Tibial nerve (tissue), 4 donors: ENCODE data around the gene VOPP1. TPM values are rescaled to one million over a fixed set of nuclear protein-coding genes. Genes with fewer than 3 reads are reported as not detected.

Experiments used
- DNase-seq, 2 donors: peaks; one replicate each; pipeline ENCODE4 v3.0.0-alpha.2; 2019; ENCODE audit warnings: low spot score in 2 of 2
- H3K27ac ChIP-seq, 4 donors: fragments of 200-600 bp; sonication (generic) in 3 of 4; one replicate each; pipeline ENCODE4 v1.5.1; 2017 to 2019; ENCODE audit warnings: mild to moderate bottlenecking in 1 of 4
- H3K27me3 ChIP-seq, 2 donors: fragments of 200-600 bp; sonication (generic) in 1 of 2; one replicate each; pipeline versions ENCODE4 v1.5.1 to v1.6.0; 2017 to 2019
- H3K36me3 ChIP-seq, 3 donors: fragments of 200-600 bp; sonication (generic); one replicate each; pipeline ENCODE4 v1.5.1; 2018 to 2019
- H3K4me1 ChIP-seq, 4 donors: fragments of 200-600 bp; sonication (generic) in 3 of 4; one replicate each; pipeline ENCODE4 v1.5.1; 2017 to 2019
- H3K4me3 ChIP-seq, 4 donors: fragments of 200-600 bp; sonication (generic) in 3 of 4; one replicate each; pipeline ENCODE4 v1.5.1; 2017 to 2019; ENCODE audit warnings: mild to moderate bottlenecking in 1 of 4, moderate library complexity in 1 of 4
- H3K9me3 ChIP-seq, 4 donors: fragments of 200-600 bp; sonication (generic) in 3 of 4; one replicate each; pipeline ENCODE4 v1.5.1; 2017 to 2019
- CTCF ChIP-seq, 5 experiments: fragments of 200-600 bp in 3 of 5; fragments of 450-650 bp in 2 of 5; sonication (generic) in 3 of 5; IDR thresholded peaks; one replicate each; pipeline ENCODE4 v1.5.1; 2016 to 2019; ENCODE audit warnings: antibody characterized with exemption in 5 of 5, mild to moderate bottlenecking in 3 of 5, moderate library complexity in 2 of 5
- EP300 ChIP-seq, 2 donors: sonication (generic); formaldehyde crosslinking; IDR thresholded peaks; one replicate each; pipeline ENCODE4 v1.6.1; 2017; ENCODE audit warnings: antibody characterized with exemption in 2 of 2, mild to moderate bottlenecking in 1 of 2
- POLR2A ChIP-seq, 2 donors: fragments of 450-650 bp; IDR thresholded peaks; one replicate each; pipeline ENCODE4 v1.6.1; 2017; ENCODE audit warnings: antibody characterized with exemption in 2 of 2, mild to moderate bottlenecking in 2 of 2, moderate library complexity in 2 of 2
- WGBS, 2 donors: methylation state at CpG; one replicate each; pipeline ENCODE4 v1.1.5; 2018; 5-methylcytosine and 5-hydroxymethylcytosine counted together
- total RNA-seq, 4 donors: library from RNA; depleted of rRNA; stranded (reverse); fragments of >200 nt; gene quantifications; one replicate each; pipeline ENCODE4 v1.1.0, GENCODE V29; 2016

Gene VOPP1
- total RNA-seq, 4 donors from 2014 or later = 49.2 to 58.5 (median 54.8) TPM

GRCh38 chr7:55523366-55523765, 48.9 kb downstream of the VOPP1 start:
- H3K27ac ChIP-seq = no peak overlapping the region
- H3K36me3 ChIP-seq = peaks cover 0 to under 1% (median 0%) of the 10 kb centered on the region in 3 donors
- 40 to 48% methylated on average over 2 of the region's 2 CpGs for WGBS, 2 donors
- TF ChIP-seq EP300 (IDR thresholded peaks at IDR 0.05) (no peak), POLR2A (IDR thresholded peaks at IDR 0.05) (no peak), CTCF (IDR thresholded peaks at IDR 0.05) (no peak)
- H3K9me3 ChIP-seq = no peaks in the 10 kb centered on the region
- no peaks in the 10 kb centered on the region for H3K27me3 ChIP-seq
- no peak for DNase-seq
- no peak overlapping the region for H3K4me3 ChIP-seq
- H3K4me1 ChIP-seq = peaks cover 0 to 37% (median 20%) of the 10 kb centered on the region in 4 donors

GRCh38 chr7:55521917-55522902, 50.1 kb downstream of the VOPP1 start:
- no peak overlapping the region for H3K4me3 ChIP-seq
- WGBS, 2 donors = 71 to 73% methylated on average over 18 of the region's 18 CpGs
- TF ChIP-seq CTCF (IDR thresholded peaks at IDR 0.05) (no peak), EP300 (IDR thresholded peaks at IDR 0.05) (no peak), POLR2A (IDR thresholded peaks at IDR 0.05) (no peak)
- peaks cover 0 to 33% (median 16%) of the 10 kb centered on the region in 4 donors for H3K4me1 ChIP-seq
- H3K9me3 ChIP-seq = no peaks in the 10 kb centered on the region
- H3K27ac ChIP-seq = no peak overlapping the region
- no peaks in the 10 kb centered on the region for H3K27me3 ChIP-seq
- H3K36me3 ChIP-seq = peaks cover 0 to 12% (median 7%) of the 10 kb centered on the region in 3 donors
- DNase-seq = no peak

GRCh38 chr7:55521512-55521911, 50.8 kb downstream of the VOPP1 start:
- Histone ChIP-seq H3K36me3 (peaks cover 0 to 15% (median 8%) of the 10 kb centered on the region in 3 donors), H3K4me3 (no peak overlapping the region), H3K27me3 (no peaks in the 10 kb centered on the region), H3K9me3 (no peaks in the 10 kb centered on the region), H3K27ac (no peak overlapping the region), H3K4me1 (peaks cover 0 to 26% (median 11%) of the 10 kb centered on the region in 4 donors)
- no peak for TF ChIP-seq CTCF (IDR thresholded peaks at IDR 0.05)
- no peak for TF ChIP-seq POLR2A (IDR thresholded peaks at IDR 0.05)
- TF ChIP-seq EP300 (IDR thresholded peaks at IDR 0.05) = no peak
- DNase-seq = no peak
- WGBS, 2 donors = 82 to 83% methylated on average over 9 of the region's 9 CpGs

GRCh38 chr7:55520426-55521140, 51.7 kb downstream of the VOPP1 start:
- Histone ChIP-seq H3K4me3 (no peak overlapping the region), H3K27ac (no peak overlapping the region), H3K36me3 (peaks cover 0 to 20% (median 8%) of the 10 kb centered on the region in 3 donors), H3K27me3 (no peaks in the 10 kb centered on the region), H3K9me3 (no peaks in the 10 kb centered on the region), H3K4me1 (peaks cover 0 to 21% (median 6%) of the 10 kb centered on the region in 4 donors)
- WGBS, 2 donors = 86 to 91% methylated on average over 13 of the region's 13 CpGs
- no peak for DNase-seq
- no peak for TF ChIP-seq POLR2A (IDR thresholded peaks at IDR 0.05)
- no peak for TF ChIP-seq EP300 (IDR thresholded peaks at IDR 0.05)
- no peak for TF ChIP-seq CTCF (IDR thresholded peaks at IDR 0.05)
